Hepatocyte (in vitro differentiated cells): ENCODE data around the gene VPS18.

Experiments
- CTCF ChIP-seq: fragments of 200-600 bp; sonication (generic); IDR thresholded peaks from 2 replicates; pipeline ENCODE4 v1.5.1; 2016; ENCODE audit warnings: antibody characterized with exemption, mild to moderate bottlenecking; ENCODE audit not compliant: poor library complexity
- EZH2 ChIP-seq: fragments of 200-600 bp; sonication (generic); IDR thresholded peaks from 2 replicates; pipeline ENCODE4 v1.6.1; 2016; ENCODE audit warnings: antibody characterized with exemption, mild to moderate bottlenecking, borderline replicate concordance
- EZH2phosphoT487 ChIP-seq: fragments of 200-600 bp; sonication (generic); IDR thresholded peaks from one replicate; pipeline ENCODE4 v1.6.1; 2018; ENCODE audit warnings: antibody characterized with exemption, mild to moderate bottlenecking, low read depth, moderate library complexity; ENCODE audit not compliant: unreplicated experiment, severe bottlenecking

DNA sequence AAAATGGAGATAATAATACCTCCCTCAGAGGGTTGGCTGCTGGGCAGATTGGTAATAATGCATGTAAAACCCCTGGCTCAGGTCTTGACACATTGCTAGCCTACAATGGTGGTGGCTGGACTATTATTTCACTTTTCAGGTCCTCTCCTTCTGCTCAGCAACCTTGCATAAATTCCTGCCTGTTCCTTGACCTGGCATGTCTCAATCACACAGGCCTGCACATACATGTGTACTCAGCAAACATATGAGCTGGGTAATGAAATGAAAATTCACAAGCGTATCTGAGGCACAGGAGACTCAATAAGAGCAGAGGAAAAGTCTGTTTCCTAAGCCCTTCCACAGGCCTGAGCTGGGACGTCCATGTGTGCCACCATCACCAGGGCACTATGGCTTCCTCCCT lies 17.4 kb downstream of the VPS18 start:
- TF ChIP-seq CTCF (no peak), EZH2 (no peak), EZH2phosphoT487 (no peak)
